Stomach smooth muscle (tissue), 2 donors: ENCODE measurements around the gene ANXA11.
A peak's percentile ranks its signal among the peaks of the same experiment; 100 is the strongest.
"Not testable (repeated sequence)": the region's sequence is repeated elsewhere in the genome, so short reads cannot be mapped to it uniquely, and the experiment has no call there.

Source experiments
- H3K27ac ChIP-seq: one replicate; pipeline ENCODE4 v1.7.0; 2013; ENCODE audit warnings: mild to moderate bottlenecking, low read length, inconsistent platforms
- H3K27me3 ChIP-seq, 2 donors: one replicate each; pipeline ENCODE4 v1.7.0; 2013; ENCODE audit warnings: low read length in 2 of 2; ENCODE audit not compliant: insufficient read depth in 2 of 2, control insufficient read depth in 1 of 2
- H3K36me3 ChIP-seq, 2 donors: one replicate each; pipeline ENCODE4 v1.7.0; 2013; ENCODE audit warnings: low read length in 2 of 2; ENCODE audit not compliant: control insufficient read depth in 2 of 2, insufficient read depth in 2 of 2
- H3K4me1 ChIP-seq: one replicate; pipeline ENCODE4 v1.7.0; 2013; ENCODE audit warnings: low read length; ENCODE audit not compliant: control insufficient read depth, insufficient read depth
- H3K4me3 ChIP-seq, 2 donors: one replicate each; pipeline ENCODE4 v1.7.0; 2013; ENCODE audit warnings: low read length in 2 of 2
- H3K9ac ChIP-seq, 2 donors: one replicate each; pipeline ENCODE4 v1.7.0; 2013; ENCODE audit warnings: low read length in 2 of 2, mild to moderate bottlenecking in 1 of 2
- H3K9me3 ChIP-seq, 2 donors: one replicate each; pipeline ENCODE4 v1.7.0; 2013; ENCODE audit warnings: low read length in 2 of 2; ENCODE audit not compliant: control insufficient read depth in 2 of 2
- donor health status: healthy.
- donor health status: Pancreatic carcinoma.

The ANXA11 gene

GRCh38 chr10:80154978-80155695 is 50.2 kb downstream of the ANXA11 start:
- peak overlapping the region; percentile 31 for H3K27ac ChIP-seq
- no peak overlapping the region for H3K4me3 ChIP-seq
- H3K4me1 ChIP-seq, result peaks cover 39% of the 10 kb centered on the region
- peaks cover 42 to 53% of the 10 kb centered on the region in 2 donors for H3K36me3 ChIP-seq
- no peaks in the 10 kb centered on the region for H3K27me3 ChIP-seq
- peaks cover 0 to 1% of the 10 kb centered on the region in 2 donors for H3K9me3 ChIP-seq
- H3K9ac ChIP-seq, result peak overlapping the region in 1 of 2 donors; percentile 29

DNA sequence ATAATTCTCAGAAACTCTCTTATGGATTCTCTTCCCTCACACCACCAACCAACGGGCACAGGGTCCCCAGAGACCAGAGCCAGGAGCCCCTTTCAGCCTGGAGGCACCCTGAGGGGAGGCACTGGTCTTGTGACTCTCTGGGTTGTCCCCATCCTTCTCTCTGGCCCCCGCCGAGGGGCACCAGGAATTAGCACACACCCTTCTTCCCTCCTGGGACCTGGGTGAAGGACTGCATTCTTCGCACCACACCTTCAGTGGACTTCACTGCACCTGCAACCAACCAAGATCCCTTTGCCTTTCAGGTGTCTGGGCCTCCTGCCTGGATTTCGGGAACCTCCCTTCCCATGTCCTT is 50.7 kb downstream of the ANXA11 start:
- Histone ChIP-seq H3K4me1 (peaks cover 36% of the 10 kb centered on the region), H3K36me3 (peaks cover 43 to 55% of the 10 kb centered on the region in 2 donors), H3K27me3 (no peaks in the 10 kb centered on the region), H3K27ac (no peak overlapping the region), H3K9me3 (peaks cover 0 to 3% of the 10 kb centered on the region in 2 donors), H3K4me3 (no peak overlapping the region), H3K9ac (no peak overlapping the region)

DNA sequence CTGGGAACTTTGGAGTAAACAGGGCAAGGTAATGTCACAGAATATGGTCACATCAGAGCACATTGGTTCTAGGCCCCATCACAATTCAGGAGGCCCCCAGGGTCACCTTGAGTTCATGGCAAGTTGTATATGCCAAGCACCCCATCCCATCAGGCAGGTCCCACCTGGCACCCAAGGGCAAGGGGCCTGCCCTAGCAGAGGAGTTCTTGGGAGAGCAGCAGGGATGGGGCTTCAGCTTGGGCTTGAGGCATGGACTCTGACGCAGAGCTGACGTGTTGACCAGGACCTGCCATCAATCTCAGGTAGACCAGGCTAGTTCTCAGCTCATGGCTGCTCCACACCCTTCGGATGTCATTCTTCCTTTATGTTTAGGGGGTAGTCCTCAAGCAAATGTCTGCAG is 51.9 kb downstream of the ANXA11 start:
- Histone ChIP-seq H3K27ac (no peak overlapping the region), H3K9ac (no peak overlapping the region), H3K4me1 (peaks cover 25% of the 10 kb centered on the region), H3K27me3 (no peaks in the 10 kb centered on the region), H3K36me3 (peaks cover 47 to 55% of the 10 kb centered on the region in 2 donors), H3K9me3 (peaks cover 0 to 3% of the 10 kb centered on the region in 2 donors), H3K4me3 (no peak overlapping the region)

- Histone ChIP-seq H3K36me3 (peaks cover 45 to 54% of the 10 kb centered on the region in 2 donors), H3K9ac (no peak overlapping the region), H3K4me3 (no peak overlapping the region), H3K27ac (no peak overlapping the region), H3K9me3 (peaks cover 0 to 3% of the 10 kb centered on the region in 2 donors), H3K27me3 (no peaks in the 10 kb centered on the region), H3K4me1 (peaks cover 21% of the 10 kb centered on the region)
Observed at GRCh38 chr10:80152820-80153219, 52.5 kb downstream of the ANXA11 start.

DNA sequence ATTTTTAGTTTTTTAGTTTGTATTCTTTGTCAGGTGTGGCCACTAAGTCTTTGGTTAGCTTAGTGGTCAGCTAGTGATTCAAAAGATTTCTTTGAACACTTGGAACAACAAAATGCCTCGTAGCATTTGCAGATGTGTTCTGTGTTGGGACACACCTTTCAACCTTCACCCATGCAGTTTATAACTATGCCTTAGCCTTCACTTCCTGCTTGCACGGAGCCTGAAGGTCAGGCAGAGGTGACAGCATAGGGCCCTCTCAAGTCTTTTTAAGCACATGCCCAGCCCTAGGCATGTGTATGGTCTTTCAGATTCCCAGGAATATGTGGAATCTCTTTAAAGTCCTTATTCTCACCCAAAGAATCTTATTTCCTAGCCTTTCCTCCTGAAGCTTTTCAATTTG is 55.2 kb downstream of the ANXA11 start:
- peaks cover 21 to 32% of the 10 kb centered on the region in 2 donors for H3K36me3 ChIP-seq
- H3K27me3 ChIP-seq, result no peaks in the 10 kb centered on the region
- peaks cover 0 to 3% of the 10 kb centered on the region in 2 donors for H3K9me3 ChIP-seq
- no peak overlapping the region for H3K4me3 ChIP-seq
- H3K27ac ChIP-seq, result no peak overlapping the region
- H3K9ac ChIP-seq, result no peak overlapping the region
- H3K4me1 ChIP-seq, result peaks cover 7% of the 10 kb centered on the region

DNA sequence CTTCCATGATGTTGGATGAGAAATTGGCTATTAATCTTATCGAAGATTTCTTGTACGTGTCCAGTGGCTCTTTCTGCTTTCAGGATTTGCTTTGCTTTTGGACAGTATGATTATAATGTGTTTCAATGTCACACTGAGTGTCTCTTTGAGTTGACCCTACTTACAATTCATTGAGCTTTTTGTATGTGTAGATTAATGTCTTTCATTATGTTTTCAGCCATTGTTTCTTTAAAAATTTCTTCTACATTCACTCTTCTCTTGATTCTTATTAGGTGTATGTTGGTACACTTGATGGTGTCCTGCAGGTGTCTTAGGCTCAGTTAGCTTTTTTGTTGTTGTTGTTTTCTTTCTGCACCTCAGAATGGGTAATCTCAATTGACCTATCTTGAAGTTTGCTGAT is 56.2 kb downstream of the ANXA11 start:
- Histone ChIP-seq H3K9me3 (peaks cover 0 to 3% of the 10 kb centered on the region in 2 donors), H3K27ac (no peak overlapping the region), H3K4me1 (peaks cover 11% of the 10 kb centered on the region), H3K36me3 (peaks cover 14 to 23% of the 10 kb centered on the region in 2 donors), H3K27me3 (no peaks in the 10 kb centered on the region), H3K4me3 (no peak overlapping the region), H3K9ac (no peak overlapping the region)

DNA sequence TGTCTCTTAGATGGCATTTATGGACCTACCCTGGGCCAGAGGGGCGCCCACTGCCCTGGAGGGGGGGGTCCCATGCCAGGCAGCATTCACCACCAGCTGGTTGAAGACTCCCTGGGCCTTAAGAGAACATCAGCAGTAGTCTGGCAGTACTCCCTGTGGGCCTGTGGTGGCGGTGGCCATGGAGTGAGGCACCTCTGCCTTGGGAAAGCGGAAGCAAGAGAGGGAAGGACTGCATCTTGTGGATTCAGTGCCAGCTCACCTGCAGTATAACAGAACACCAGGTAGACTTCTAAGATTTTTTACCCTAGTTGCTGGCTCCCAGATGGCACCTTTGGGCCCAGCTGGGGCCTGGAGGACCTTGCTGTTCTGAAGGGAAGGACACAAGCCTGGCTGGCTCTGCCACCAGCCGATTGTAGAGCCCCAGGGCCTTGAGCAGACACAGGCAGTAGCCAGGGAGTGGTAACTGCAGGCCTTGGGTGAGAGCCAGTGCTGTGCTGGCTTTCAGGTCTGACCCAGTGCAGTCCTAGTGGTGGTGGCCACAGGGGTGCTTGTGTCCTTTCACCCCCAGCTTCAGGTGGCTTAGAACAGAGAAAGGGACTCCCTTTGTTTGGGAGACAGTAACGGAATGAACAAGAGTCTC is 57.1 kb downstream of the ANXA11 start:
- Histone ChIP-seq H3K27ac (no peak overlapping the region), H3K9me3 (peaks cover 0 to 3% of the 10 kb centered on the region in 2 donors), H3K4me3 (no peak overlapping the region), H3K4me1 (peaks cover 16% of the 10 kb centered on the region), H3K9ac (no peak overlapping the region), H3K27me3 (no peaks in the 10 kb centered on the region), H3K36me3 (peaks cover 9 to 17% of the 10 kb centered on the region in 2 donors)

DNA sequence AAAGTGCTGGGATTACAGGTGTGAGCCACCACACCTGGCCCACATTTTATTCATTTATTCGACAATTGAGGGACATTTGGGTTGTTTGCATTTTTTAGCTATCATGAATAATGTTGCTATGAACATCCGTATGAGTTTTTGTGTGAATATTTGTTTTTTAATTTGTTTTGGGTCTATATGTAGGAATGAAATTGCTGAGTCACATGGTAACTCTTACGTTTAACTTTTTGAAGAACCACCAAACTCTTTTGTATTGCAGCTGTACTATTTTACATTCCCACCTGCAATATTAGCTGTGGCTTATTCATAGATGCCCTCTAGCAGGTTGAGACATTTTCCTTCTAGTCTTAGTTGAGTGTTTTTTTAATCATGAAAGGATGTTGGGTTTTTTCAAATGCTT is 58.4 kb downstream of the ANXA11 start:
- H3K27ac ChIP-seq, result no peak overlapping the region
- H3K27me3 ChIP-seq, result no peaks in the 10 kb centered on the region
- peaks cover 0 to 3% of the 10 kb centered on the region in 2 donors for H3K9me3 ChIP-seq
- no peak overlapping the region for H3K4me3 ChIP-seq
- peaks cover 16% of the 10 kb centered on the region for H3K4me1 ChIP-seq
- no peak overlapping the region for H3K9ac ChIP-seq
- H3K36me3 ChIP-seq, result peaks cover 9% of the 10 kb centered on the region in 2 donors

DNA sequence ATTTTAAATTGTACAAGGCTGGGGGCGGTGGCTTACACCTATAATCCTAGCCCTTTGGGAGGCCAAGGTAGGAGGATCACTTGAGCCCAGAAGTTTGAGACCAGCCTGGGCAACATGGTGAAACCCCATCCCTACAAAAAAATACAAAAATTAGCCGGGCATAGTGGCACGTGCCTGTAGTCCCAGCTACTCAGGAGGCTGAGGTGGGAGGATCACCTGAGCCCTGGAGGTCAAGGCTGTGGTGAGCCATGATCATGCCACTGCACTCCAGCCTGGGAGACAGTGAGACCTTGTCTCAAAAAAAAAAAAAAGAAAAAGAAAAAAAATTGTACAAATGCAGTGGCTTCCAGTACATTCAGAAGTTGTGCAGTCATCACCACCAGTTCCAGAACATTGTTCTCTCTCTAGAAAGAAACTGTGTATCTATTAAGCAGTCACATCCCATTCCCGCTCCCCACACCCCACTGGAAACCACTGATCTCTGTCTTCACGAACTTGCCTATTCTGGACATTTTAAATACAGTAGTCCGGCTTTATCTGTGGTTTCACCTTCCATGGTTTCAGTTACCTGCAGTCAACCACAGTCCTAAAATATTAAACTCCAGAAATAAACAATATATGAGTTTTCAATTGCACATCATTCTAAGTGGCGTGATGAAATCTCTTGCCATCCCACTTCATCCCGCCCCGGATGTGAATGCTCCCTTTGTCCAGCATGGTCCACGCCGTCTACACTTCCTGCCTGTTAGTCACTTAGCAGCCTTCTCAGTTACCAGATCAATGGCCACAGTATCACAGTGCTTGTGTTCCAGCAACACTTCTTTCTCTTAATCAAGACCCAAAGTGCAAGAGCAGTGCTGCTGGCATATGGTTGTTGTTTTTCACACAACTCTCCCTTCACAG is 59.7 kb downstream of the ANXA11 start:
- not testable (repeated sequence) for H3K9me3 ChIP-seq, H3K4me3 ChIP-seq, H3K27me3 ChIP-seq, H3K36me3 ChIP-seq, H3K27ac ChIP-seq, H3K9ac ChIP-seq
- peaks cover 16% of the 10 kb centered on the region for H3K4me1 ChIP-seq

- Histone ChIP-seq H3K4me3 (no peak overlapping the region), H3K4me1 (peaks cover 16% of the 10 kb centered on the region), H3K9me3 (no peaks in the 10 kb centered on the region), H3K27ac (no peak overlapping the region), H3K9ac (no peak overlapping the region), H3K36me3 (peaks cover 0 to 3% of the 10 kb centered on the region in 2 donors), H3K27me3 (peaks cover 5% of the 10 kb centered on the region in 2 donors)
Observed at GRCh38 chr10:80144696-80145131, 60.6 kb downstream of the ANXA11 start.
